K562 (cell line): ENCODE results near the gene CD276. TPM values are rescaled to one million over a fixed set of nuclear protein-coding genes. Genes with fewer than 3 reads are reported as not detected.

Experiments used
- ATAC-seq: fragments of 200-7000 bp; cut with Tn5 transposase; 3 replicates; pipeline ENCODE4 v1.9.1; 2020; ENCODE audit warnings: moderate library complexity
- BruUV-seq: library from RNA; stranded (reverse); fragments of 400-500 nt; replicated peaks from 2 replicates; lab custom pipeline; 2021; lab: Mats Ljungman, UMichigan
- CTCF ChIA-PET: fragments of 300-600 bp; formaldehyde crosslinking; extraction: SDS; loops from one replicate; lab custom pipeline; 2021; ENCODE audit warnings: low intra/inter-chr PET ratio; lab: Yijun Ruan, JAX
- POLR2A ChIA-PET: fragments of 300-600, 350-650 bp; sonication (Branson Sonifier 250); formaldehyde crosslinking; extraction: SDS; loops from one replicate; lab custom pipeline; 2021; ENCODE audit warnings: antibody characterized with exemption, inconsistent platforms; lab: Yijun Ruan, JAX
- DNase-seq, 4 experiments: peaks; one replicate each; pipeline versions ENCODE4 v3.0.0 to v3.0.0-alpha.2; 2011 to 2018; ENCODE audit warnings: low spot score in 3 of 4, mixed read lengths in 3 of 4; ENCODE audit errors: extremely low read depth in 1 of 4
- FAIRE-seq: peaks from 2 replicates; lab custom pipeline; 2011; peaks lifted over from hg19 to GRCh38; lab: Jason Lieb, UNC
- H2AFZ ChIP-seq: 2 replicates; pipeline ENCODE4 v1.6.0; 2011; ENCODE audit warnings: low read depth, low read length, control low read depth, inconsistent platforms
- H3K27ac ChIP-seq: fragments of 200-600 bp; 3 replicates; pipeline ENCODE4 v1.8.0; 2011; ENCODE audit warnings: low read depth, mild to moderate bottlenecking, control low read depth, inconsistent platforms, low read length, moderate library complexity, mixed read lengths; ENCODE audit errors: extremely low read depth
- H3K27me3 ChIP-seq, 2 experiments: fragments of 300-600 bp in 1 of 2; 2 replicates in 1 of 2; 3 replicates in 1 of 2; pipeline versions ENCODE4 v1.6.0 to v1.8.0; 2011; ENCODE audit warnings: inconsistent platforms in 2 of 2, low read length in 2 of 2, mild to moderate bottlenecking in 1 of 2, mixed read lengths in 1 of 2, moderate library complexity in 1 of 2; ENCODE audit not compliant: control insufficient read depth in 2 of 2, insufficient read depth in 2 of 2
- H3K36me3 ChIP-seq: fragments of 300-600 bp; 3 replicates; pipeline ENCODE4 v1.8.0; 2011; ENCODE audit warnings: mild to moderate bottlenecking, low read length, inconsistent platforms; ENCODE audit not compliant: control insufficient read depth, insufficient read depth
- H3K4me1 ChIP-seq, 2 experiments: fragments of 200-600 bp in 1 of 2; replicated peaks in 1 of 2; 2 replicates in 1 of 2; 3 replicates in 1 of 2; pipeline versions ENCODE4 v1.5.1 to v1.8.0; 2011; ENCODE audit warnings: inconsistent platforms in 2 of 2, low read length in 2 of 2, mild to moderate bottlenecking in 1 of 2, mixed read lengths in 1 of 2, moderate library complexity in 1 of 2; ENCODE audit not compliant: control insufficient read depth in 2 of 2, insufficient read depth in 2 of 2
- H3K4me2 ChIP-seq: 2 replicates; pipeline ENCODE4 v1.6.1; 2011; ENCODE audit warnings: low read length, control low read depth, inconsistent platforms, mixed read lengths; ENCODE audit not compliant: insufficient read depth
- H3K4me3 ChIP-seq: fragments of 200-600 bp; sonication (generic), shearing (Covaris generic); 2 replicates; pipeline ENCODE4 v1.5.1; 2016; ENCODE audit warnings: control low read depth, inconsistent platforms
- H3K79me2 ChIP-seq: fragments of 200-600 bp; 3 replicates; pipeline ENCODE4 v1.8.0; 2011; ENCODE audit warnings: low read length, inconsistent platforms; ENCODE audit not compliant: control insufficient read depth, insufficient read depth
- H3K9ac ChIP-seq, 2 experiments: 2 replicates each; pipeline versions ENCODE4 v1.6.0 to v1.6.1; 2011; ENCODE audit warnings: low read depth in 2 of 2, low read length in 2 of 2, control low read depth in 1 of 2, inconsistent platforms in 1 of 2, mild to moderate bottlenecking in 1 of 2, mixed read lengths in 1 of 2; ENCODE audit not compliant: insufficient read depth in 1 of 2
- H3K9me1 ChIP-seq: one replicate; pipeline ENCODE4 v1.6.0; 2011; ENCODE audit warnings: inconsistent platforms, mild to moderate bottlenecking, low read length, moderate library complexity; ENCODE audit not compliant: control insufficient read depth, insufficient read depth
- H3K9me3 ChIP-seq: replicated peaks from 2 replicates; pipeline ENCODE4 v1.5.1; 2011; ENCODE audit warnings: low read depth, low read length, inconsistent platforms; ENCODE audit not compliant: control insufficient read depth, insufficient read depth
- H4K20me1 ChIP-seq: replicated peaks from 2 replicates; pipeline ENCODE4 v1.6.1; 2011; ENCODE audit warnings: low read length, inconsistent platforms, mixed read lengths; ENCODE audit not compliant: control insufficient read depth, insufficient read depth
- EGR1 ChIP-seq: fragments of 450-650 bp; conservative IDR thresholded peaks from 2 replicates; pipeline ENCODE4 v1.6.1; 2017; ENCODE audit warnings: mild to moderate bottlenecking
- EWSR1 ChIP-seq: fragments of 450-650 bp; IDR thresholded peaks from 2 replicates; pipeline ENCODE4 v1.6.1; 2018; ENCODE audit warnings: borderline replicate concordance, mild to moderate bottlenecking, low read depth, moderate library complexity; ENCODE audit not compliant: partially characterized antibody
- HCFC1 ChIP-seq: IDR thresholded peaks from 2 replicates; pipeline ENCODE4 v1.6.1; 2012; ENCODE audit warnings: low read depth, low read length, improper control_type of control experiment
- JUND ChIP-seq, 2 experiments: IDR thresholded peaks; 2 replicates in 1 of 2; 3 replicates in 1 of 2; pipeline ENCODE4 v1.6.1; 2011; ENCODE audit warnings: borderline replicate concordance in 2 of 2, low read depth in 2 of 2, low read length in 2 of 2, improper control_type of control experiment in 1 of 2, missing biosample characterization in 1 of 2, missing genetic modification characterization in 1 of 2, missing genetic modification reagents in 1 of 2
- KAT2B ChIP-seq: IDR thresholded peaks from one replicate; pipeline ENCODE4 v1.6.1; 2012; ENCODE audit warnings: low read depth, mild to moderate bottlenecking, control low read depth, inconsistent platforms, low read length, moderate library complexity
- MCM5 ChIP-seq: fragments of 450-650 bp; IDR thresholded peaks from 2 replicates; pipeline ENCODE4 v1.6.1; 2016; ENCODE audit warnings: low read depth
- MEF2D ChIP-seq: conservative IDR thresholded peaks from 2 replicates; pipeline ENCODE4 v1.6.1; 2016; ENCODE audit warnings: low read depth, missing genetic modification characterization, missing compliant biosample characterization
- NCOR1 ChIP-seq: fragments of 450-650 bp; IDR thresholded peaks from 2 replicates; pipeline ENCODE4 v1.6.1; 2016; ENCODE audit warnings: mild to moderate bottlenecking, moderate library complexity
- POLR2AphosphoS5 ChIP-seq: IDR thresholded peaks from 2 replicates; pipeline ENCODE4 v1.6.1; 2011; ENCODE audit warnings: mild to moderate bottlenecking, low read depth, low read length, moderate library complexity; ENCODE audit not compliant: control insufficient read depth, insufficient read depth
- PYGO2 ChIP-seq: fragments of 450-650 bp; IDR thresholded peaks from 2 replicates; pipeline ENCODE4 v1.6.1; 2016; ENCODE audit warnings: mild to moderate bottlenecking, missing genetic modification characterization, moderate library complexity, missing compliant biosample characterization
- TFAM ChIP-seq: fragments of 250-450 bp; sonication (Bioruptor Pico); conservative IDR thresholded peaks from 2 replicates; pipeline ENCODE4 v1.5.0; 2021; ENCODE audit warnings: mild to moderate bottlenecking, moderate library complexity
- XRCC5 ChIP-seq: fragments of 200-400 bp; formaldehyde crosslinking; IDR thresholded peaks from 2 replicates; pipeline ENCODE4 v1.6.1; 2017; ENCODE audit warnings: low read depth, mild to moderate bottlenecking, low read length
- ZFP36 ChIP-seq: fragments of 150-350 bp; IDR thresholded peaks from 2 replicates; pipeline ENCODE4 v1.6.1; 2018; ENCODE audit warnings: low read length, low read depth; ENCODE audit not compliant: partially characterized antibody
- WGBS: fragments of 100-300 bp; shearing (Covaris generic); methylation state at CpG from one replicate; pipeline ENCODE4 v1.1.6; 2016; ENCODE audit warnings: low coverage, mixed read lengths; ENCODE audit not compliant: insufficient coverage; ENCODE audit errors: missing lambda C conversion rate; 5-methylcytosine and 5-hydroxymethylcytosine counted together
- in situ Hi-C: fragments of 300-500 bp; cut with MboI; formaldehyde crosslinking; loops from 4 replicates; pipeline ENCODE4 v1.15.0; 2018; ENCODE audit warnings: inconsistent platforms, mixed read lengths
- intact Hi-C: fragments of 100-400 bp; cut with micrococcal nuclease; formaldehyde crosslinking; loops from 2 replicates; pipeline ENCODE4 v1.14.2; 2022
- polyA plus RNA-seq, 8 experiments: library from polyadenylated mRNA; depleted of rRNA in 4 of 8; stranded (reverse) in 5 of 8; unstranded in 3 of 8; fragments of >200 nt; fragmentation: Nextera tagmentation in 2 of 8; fragmentation: Illumina TruSeq in 1 of 8; extraction: Ambion mirVana in 2 of 8; extraction: Trizol in 1 of 8; gene quantifications; 2 replicates each; pipeline versions ENCODE4 v1.2.1 to v1.2.3, GENCODE V29; 2011 to 2014; ENCODE audit warnings: inconsistent platforms in 1 of 8, missing spikeins in 1 of 8
- total RNA-seq, 7 experiments: library from RNA; depleted of rRNA in 6 of 7; stranded (reverse); fragments of >200 nt in 6 of 7; fragmentation: Illumina TruSeq in 2 of 7; extraction: Trizol in 2 of 7; gene quantifications; 2 replicates each; pipeline versions ENCODE4 v1.2.1 to v1.2.3, GENCODE V29; 2011 to 2021; ENCODE audit warnings: low replicate concordance in 1 of 7
- TF ChIP-seq, protein P1 (sequence below): fragments of 450-650 bp; formaldehyde crosslinking; IDR thresholded peaks from 2 replicates; pipeline ENCODE4 v1.4.0; 2022; ENCODE audit warnings: missing genetic modification characterization

The CD276 gene
- total and polyA plus RNA-seq, 9 of the 15 experiments (the other 6 are each of a cell fraction or from before 2014, with no cell fraction given), result 0.11 to 3.6 (median 2.3) TPM

DNA sequence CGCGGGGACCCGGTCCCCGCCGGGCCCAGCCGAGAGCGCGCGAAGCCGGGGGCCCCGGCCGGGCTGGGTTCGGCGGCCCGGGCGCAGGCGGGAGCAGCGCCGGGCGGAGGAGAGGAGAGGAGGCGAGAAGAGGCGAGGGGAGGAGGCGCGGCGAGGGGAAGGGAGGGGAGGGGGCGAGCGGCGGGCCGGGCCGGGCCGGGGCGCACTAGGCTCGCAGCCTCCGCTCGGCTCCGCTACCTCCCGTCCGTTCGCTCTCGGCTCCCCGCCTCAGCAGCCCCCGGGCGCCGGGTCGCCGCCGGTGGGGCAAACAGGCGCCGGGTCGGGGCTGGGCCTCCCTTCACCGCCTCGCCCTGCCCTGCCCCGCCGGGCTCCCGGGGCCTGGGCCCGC lies 68.6 kb downstream of the CD276 start:
- DNase-seq, result peak in 2 of 4 experiments; percentile 22 to 23
- ATAC-seq, result no peak

More for the DNA sequence above, 68.6 kb downstream of the CD276 start:
- intact Hi-C loops, result no loop called here
- Histone ChIP-seq H3K4me3 (no peak overlapping the region), H3K4me2 (no peak overlapping the region), H3K9me1 (no peaks in the 10 kb centered on the region), H3K4me1 (peaks cover 0 to 8% of the 10 kb centered on the region in 2 experiments; a peak in 2 of 5 replicates), H2AFZ (no peak overlapping the region), H3K27me3 (peaks cover 14 to 50% of the 10 kb centered on the region in 2 experiments; a peak in 4 of 5 replicates), H4K20me1 (peaks cover 15% of the 10 kb centered on the region), H3K27ac (no peak overlapping the region), H3K79me2 (no peaks in the 10 kb centered on the region), H3K9me3 (no peaks in the 10 kb centered on the region), H3K9ac (no peak overlapping the region), H3K36me3 (no peaks in the 10 kb centered on the region)
- no TSS peak for BruUV-seq
- ChIA-PET CTCF (no interaction called here), POLR2A (no interaction called here)
- in situ Hi-C loops, result no loop called here
- no peak for FAIRE-seq
- TF ChIP-seq PYGO2 (tag) (no peak), NCOR1 (no peak), EGR1 (no peak), XRCC5 (no peak), KAT2B (no peak), MCM5 (no peak), ZFP36 (no peak), MEF2D (tag) (no peak), JUND (IDR thresholded peaks at IDR 0.05; ENCODE audit: borderline replicate concordance, low read depth, low read length) (no peak), JUND (tag; IDR thresholded peaks at IDR 0.05; ENCODE audit: borderline replicate concordance, low read depth, low read length) (no peak), POLR2AphosphoS5 (no peak), EWSR1 (no peak), HCFC1 (no peak), TFAM (CRISPR knock-in tag) (no peak)
- TF ChIP-seq, protein P1, sequence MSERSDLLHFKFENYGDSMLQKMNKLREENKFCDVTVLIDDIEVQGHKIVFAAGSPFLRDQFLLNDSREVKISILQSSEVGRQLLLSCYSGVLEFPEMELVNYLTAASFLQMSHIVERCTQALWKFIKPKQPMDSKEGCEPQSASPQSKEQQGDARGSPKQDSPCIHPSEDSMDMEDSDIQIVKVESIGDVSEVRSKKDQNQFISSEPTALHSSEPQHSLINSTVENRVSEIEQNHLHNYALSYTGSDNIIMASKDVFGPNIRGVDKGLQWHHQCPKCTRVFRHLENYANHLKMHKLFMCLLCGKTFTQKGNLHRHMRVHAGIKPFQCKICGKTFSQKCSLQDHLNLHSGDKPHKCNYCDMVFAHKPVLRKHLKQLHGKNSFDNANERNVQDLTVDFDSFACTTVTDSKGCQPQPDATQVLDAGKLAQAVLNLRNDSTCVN (CRISPR knock-in tag), result no peak
- no CpG with 5 or more reads among the region's 56 CpGs for WGBS
